HepG2 (cell line): ENCODE data around the gene FBLL1. TPM values are rescaled to one million over a fixed set of nuclear protein-coding genes. Genes with fewer than 3 reads are reported as not detected.
A peak's percentile ranks its signal among the peaks of the same experiment; 100 is the strongest.

Experiments used
- AGO2 ChIP-seq: fragments of 200-400 bp; formaldehyde crosslinking; optimal IDR thresholded peaks from 2 replicates; pipeline ENCODE3; 2017; ENCODE audit warnings: mild to moderate bottlenecking, low read depth, low read length, moderate library complexity
- ATRX ChIP-seq: sonication (generic); formaldehyde crosslinking; IDR thresholded peaks from 2 replicates; pipeline ENCODE4 v1.4.0; 2020; ENCODE audit warnings: missing genetic modification reagents, borderline replicate concordance
- ESRRA ChIP-seq: sonication (generic); formaldehyde crosslinking; IDR thresholded peaks from 2 replicates; pipeline ENCODE4 v1.5.1; 2020; ENCODE audit warnings: mild to moderate bottlenecking, low read depth, missing genetic modification reagents
- GPN1 ChIP-seq: sonication (generic); formaldehyde crosslinking; IDR thresholded peaks from 2 replicates; pipeline ENCODE4 v1.5.1; 2020; ENCODE audit warnings: missing genetic modification reagents, borderline replicate concordance
- IKZF5 ChIP-seq: IDR thresholded peaks from 2 replicates; pipeline ENCODE4 v1.6.1; 2018; ENCODE audit warnings: missing genetic modification reagents, mild to moderate bottlenecking, missing compliant biosample characterization
- KDM1A ChIP-seq: IDR thresholded peaks from 2 replicates; pipeline ENCODE4 v1.6.1; 2016; ENCODE audit warnings: missing compliant biosample characterization
- KLF16 ChIP-seq, 2 experiments: sonication (generic) in 1 of 2; formaldehyde crosslinking in 1 of 2; IDR thresholded peaks; 2 replicates each; pipeline versions ENCODE4 v1.6.1 to v1.8.0; 2016 to 2023; ENCODE audit warnings: missing genetic modification reagents in 2 of 2, missing compliant biosample characterization in 1 of 2
- MYC ChIP-seq: sonication (generic); formaldehyde crosslinking; IDR thresholded peaks from 2 replicates; pipeline ENCODE4 v1.9.0; 2021; ENCODE audit warnings: missing genetic modification reagents, borderline replicate concordance
- PRPF4 ChIP-seq: fragments of 200-400 bp; formaldehyde crosslinking; IDR thresholded peaks from 2 replicates; pipeline ENCODE4 v1.6.1; 2016; ENCODE audit warnings: low read length, low read depth; ENCODE audit not compliant: poor library complexity, severe bottlenecking
- SIN3B ChIP-seq: fragments of 150-350 bp; IDR thresholded peaks from 2 replicates; pipeline ENCODE4 v1.6.1; 2014; ENCODE audit warnings: low read length
- XRCC5 ChIP-seq: fragments of 200-400 bp; formaldehyde crosslinking; optimal IDR thresholded peaks from 2 replicates; pipeline ENCODE3; 2017; ENCODE audit warnings: mild to moderate bottlenecking, low read length
- YEATS4 ChIP-seq: sonication (generic); formaldehyde crosslinking; IDR thresholded peaks from 2 replicates; pipeline ENCODE4 v1.4.0; 2020; ENCODE audit warnings: missing genetic modification reagents, borderline replicate concordance
- ZBTB21 ChIP-seq: sonication (generic); formaldehyde crosslinking; IDR thresholded peaks from 2 replicates; pipeline ENCODE4 v1.4.0; 2020; ENCODE audit warnings: missing genetic modification reagents
- ZBTB37 ChIP-seq: sonication (generic); formaldehyde crosslinking; IDR thresholded peaks from 2 replicates; pipeline ENCODE4 v1.4.0; 2020; ENCODE audit warnings: mild to moderate bottlenecking, missing genetic modification reagents
- ZFP62 ChIP-seq: sonication (generic); formaldehyde crosslinking; IDR thresholded peaks from 2 replicates; pipeline ENCODE4 v1.4.0; 2020; ENCODE audit warnings: missing genetic modification reagents
- ZNF264 ChIP-seq: sonication (generic); formaldehyde crosslinking; IDR thresholded peaks from 2 replicates; pipeline ENCODE4 v1.4.0; 2020; ENCODE audit warnings: missing genetic modification reagents
- ZNF30 ChIP-seq: sonication (generic); formaldehyde crosslinking; IDR thresholded peaks from 2 replicates; pipeline ENCODE4 v1.5.0; 2020; ENCODE audit warnings: mild to moderate bottlenecking, missing genetic modification reagents
- ZNF354B ChIP-seq: sonication (generic); formaldehyde crosslinking; IDR thresholded peaks from 2 replicates; pipeline ENCODE4 v1.8.0; 2022; ENCODE audit warnings: mild to moderate bottlenecking, missing genetic modification reagents
- ZNF562 ChIP-seq: sonication (generic); formaldehyde crosslinking; IDR thresholded peaks from 2 replicates; pipeline ENCODE4 v1.8.0; 2022; ENCODE audit warnings: missing genetic modification reagents, borderline replicate concordance
- ZNF570 ChIP-seq: sonication (generic); formaldehyde crosslinking; IDR thresholded peaks from 2 replicates; pipeline ENCODE4 v1.4.0; 2020; ENCODE audit warnings: mild to moderate bottlenecking, missing genetic modification reagents, borderline replicate concordance
- ZNF619 ChIP-seq: sonication (generic); formaldehyde crosslinking; IDR thresholded peaks from 2 replicates; pipeline ENCODE4 v1.4.0; 2020; ENCODE audit warnings: mild to moderate bottlenecking, missing genetic modification reagents
- ZNF709 ChIP-seq: sonication (generic); formaldehyde crosslinking; IDR thresholded peaks from 2 replicates; pipeline ENCODE4 v1.5.0; 2020; ENCODE audit warnings: mild to moderate bottlenecking, missing genetic modification reagents
- polyA plus RNA-seq, 8 experiments: library from polyadenylated mRNA; depleted of rRNA in 3 of 8; stranded (reverse) in 7 of 8; unstranded in 1 of 8; fragments of >200 nt; fragmentation: Illumina TruSeq in 4 of 8; extraction: Trizol in 4 of 8; gene quantifications; 2 replicates each; pipeline versions ENCODE4 v1.2.1 to v1.2.3, GENCODE V29; 2011 to 2016; ENCODE audit warnings: low read depth in 4 of 8, missing spikeins in 1 of 8, mixed read lengths in 1 of 8; ENCODE audit not compliant: insufficient read depth in 1 of 8
- total RNA-seq, 5 experiments: library from RNA; depleted of rRNA; stranded (reverse); fragments of >200 nt; fragmentation: Illumina TruSeq; extraction: Trizol; gene quantifications; 2 replicates each; pipeline ENCODE4 v1.2.3, GENCODE V29; 2016; ENCODE audit warnings: low read depth in 1 of 5
- TF ChIP-seq, protein P1 (sequence below): sonication (generic); IDR thresholded peaks from 2 replicates; pipeline ENCODE4 v1.6.1; 2016; ENCODE audit warnings: low read depth, borderline replicate concordance
- TF ChIP-seq, protein P2 (sequence below): IDR thresholded peaks from 2 replicates; pipeline ENCODE4 v1.6.1; 2016; ENCODE audit warnings: missing compliant biosample characterization, missing genetic modification reagents, borderline replicate concordance
- TF ChIP-seq, protein P3 (sequence below): sonication (generic); formaldehyde crosslinking; IDR thresholded peaks from 2 replicates; pipeline ENCODE4 v1.8.0; 2022; ENCODE audit warnings: mild to moderate bottlenecking, missing genetic modification reagents, moderate library complexity

Gene FBLL1
- total and polyA plus RNA-seq, 2 of the 13 experiments (the other 11 are each of a cell fraction or from before 2014, with no cell fraction given), result 0.17 to 0.18 TPM

- TF ChIP-seq, protein P1, sequence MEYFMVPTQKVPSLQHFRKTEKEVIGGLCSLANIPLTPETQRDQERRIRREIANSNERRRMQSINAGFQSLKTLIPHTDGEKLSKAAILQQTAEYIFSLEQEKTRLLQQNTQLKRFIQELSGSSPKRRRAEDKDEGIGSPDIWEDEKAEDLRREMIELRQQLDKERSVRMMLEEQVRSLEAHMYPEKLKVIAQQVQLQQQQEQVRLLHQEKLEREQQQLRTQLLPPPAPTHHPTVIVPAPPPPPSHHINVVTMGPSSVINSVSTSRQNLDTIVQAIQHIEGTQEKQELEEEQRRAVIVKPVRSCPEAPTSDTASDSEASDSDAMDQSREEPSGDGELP, result peak; percentile 64; the same call in 1 of the 2 replicates
- TF ChIP-seq ZNF30 (CRISPR knock-in tag) (no peak), IKZF5 (CRISPR knock-in tag) (peak; percentile 68; the same call in 1 of the 2 replicates), ZBTB37 (CRISPR knock-in tag) (no peak), KDM1A (CRISPR knock-in tag) (no peak), ZNF619 (CRISPR knock-in tag) (peak; percentile 86; the same call in 1 of the 2 replicates), GPN1 (CRISPR knock-in tag) (no peak), ATRX (no peak), YEATS4 (CRISPR knock-in tag) (peak; percentile 94), MYC (peak; percentile 84), KLF16 (CRISPR knock-in tag; IDR thresholded peaks at IDR 0.05) (peak in 1 of 2 experiments; percentile 89; a peak in 2 of 4 replicates), SIN3B (peak; percentile 70), PRPF4 (no peak), ZNF264 (CRISPR knock-in tag) (peak; percentile 54; the same call in 1 of the 2 replicates), ZNF570 (CRISPR knock-in tag) (no peak), ZNF709 (CRISPR knock-in tag) (peak; percentile 71), ESRRA (no peak), ZFP62 (CRISPR knock-in tag) (no peak), ZNF354B (CRISPR knock-in tag) (no peak), ZBTB21 (CRISPR knock-in tag) (no peak), AGO2 (peak; percentile 68), XRCC5 (peak; percentile 98), ZNF562 (CRISPR knock-in tag) (no peak)
- TF ChIP-seq, protein P2, sequence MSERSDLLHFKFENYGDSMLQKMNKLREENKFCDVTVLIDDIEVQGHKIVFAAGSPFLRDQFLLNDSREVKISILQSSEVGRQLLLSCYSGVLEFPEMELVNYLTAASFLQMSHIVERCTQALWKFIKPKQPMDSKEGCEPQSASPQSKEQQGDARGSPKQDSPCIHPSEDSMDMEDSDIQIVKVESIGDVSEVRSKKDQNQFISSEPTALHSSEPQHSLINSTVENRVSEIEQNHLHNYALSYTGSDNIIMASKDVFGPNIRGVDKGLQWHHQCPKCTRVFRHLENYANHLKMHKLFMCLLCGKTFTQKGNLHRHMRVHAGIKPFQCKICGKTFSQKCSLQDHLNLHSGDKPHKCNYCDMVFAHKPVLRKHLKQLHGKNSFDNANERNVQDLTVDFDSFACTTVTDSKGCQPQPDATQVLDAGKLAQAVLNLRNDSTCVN (CRISPR knock-in tag), result peak; percentile 88; the same call in 1 of the 2 replicates
- TF ChIP-seq, protein P3, sequence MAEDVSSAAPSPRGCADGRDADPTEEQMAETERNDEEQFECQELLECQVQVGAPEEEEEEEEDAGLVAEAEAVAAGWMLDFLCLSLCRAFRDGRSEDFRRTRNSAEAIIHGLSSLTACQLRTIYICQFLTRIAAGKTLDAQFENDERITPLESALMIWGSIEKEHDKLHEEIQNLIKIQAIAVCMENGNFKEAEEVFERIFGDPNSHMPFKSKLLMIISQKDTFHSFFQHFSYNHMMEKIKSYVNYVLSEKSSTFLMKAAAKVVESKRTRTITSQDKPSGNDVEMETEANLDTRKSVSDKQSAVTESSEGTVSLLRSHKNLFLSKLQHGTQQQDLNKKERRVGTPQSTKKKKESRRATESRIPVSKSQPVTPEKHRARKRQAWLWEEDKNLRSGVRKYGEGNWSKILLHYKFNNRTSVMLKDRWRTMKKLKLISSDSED, result no peak
Measured at GRCh38 chr5:168486136-168486879, 42.8 kb upstream of the FBLL1 start, which contains the start of gene RARS1 (continued).
